A673 (cell line): ENCODE results near the gene TTC27.

ENCODE experiments used
- EZH2 ChIP-seq: fragments of 200-600 bp; sonication (generic); IDR thresholded peaks from 2 replicates; pipeline ENCODE4 v1.6.1; 2017; ENCODE audit warnings: borderline replicate concordance, low read depth, mild to moderate bottlenecking, mixed read lengths, antibody characterized with exemption, low read length; ENCODE audit not compliant: poor library complexity, severe bottlenecking
- TF ChIP-seq, protein P1 (sequence below): fragments of 300-800, 200-600 bp; sonication (generic); conservative IDR thresholded peaks from 2 replicates; pipeline ENCODE4 v1.5.1; 2017; ENCODE audit warnings: low read depth, mild to moderate bottlenecking, antibody characterized with exemption, low read length, moderate library complexity, mixed read lengths

DNA sequence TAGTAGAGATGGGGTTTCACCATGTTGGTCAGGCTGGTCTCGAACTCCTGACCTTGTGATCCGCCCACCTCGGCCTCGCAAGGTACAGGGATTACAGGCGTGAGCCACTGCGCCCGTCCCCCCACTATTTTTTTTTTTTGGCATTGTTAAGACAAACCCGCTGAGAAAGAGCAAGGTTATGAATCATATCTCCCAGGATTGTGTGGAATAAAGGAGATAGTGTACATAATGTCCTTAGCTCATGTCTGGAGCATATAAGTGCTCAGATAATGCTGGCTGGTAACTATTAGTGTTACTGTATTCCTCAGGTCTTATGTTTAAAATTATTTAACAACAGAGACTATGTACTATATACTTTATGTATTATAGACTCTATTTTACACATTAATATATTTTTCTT is 36.0 kb downstream of the TTC27 start:
- TF ChIP-seq, protein P1, sequence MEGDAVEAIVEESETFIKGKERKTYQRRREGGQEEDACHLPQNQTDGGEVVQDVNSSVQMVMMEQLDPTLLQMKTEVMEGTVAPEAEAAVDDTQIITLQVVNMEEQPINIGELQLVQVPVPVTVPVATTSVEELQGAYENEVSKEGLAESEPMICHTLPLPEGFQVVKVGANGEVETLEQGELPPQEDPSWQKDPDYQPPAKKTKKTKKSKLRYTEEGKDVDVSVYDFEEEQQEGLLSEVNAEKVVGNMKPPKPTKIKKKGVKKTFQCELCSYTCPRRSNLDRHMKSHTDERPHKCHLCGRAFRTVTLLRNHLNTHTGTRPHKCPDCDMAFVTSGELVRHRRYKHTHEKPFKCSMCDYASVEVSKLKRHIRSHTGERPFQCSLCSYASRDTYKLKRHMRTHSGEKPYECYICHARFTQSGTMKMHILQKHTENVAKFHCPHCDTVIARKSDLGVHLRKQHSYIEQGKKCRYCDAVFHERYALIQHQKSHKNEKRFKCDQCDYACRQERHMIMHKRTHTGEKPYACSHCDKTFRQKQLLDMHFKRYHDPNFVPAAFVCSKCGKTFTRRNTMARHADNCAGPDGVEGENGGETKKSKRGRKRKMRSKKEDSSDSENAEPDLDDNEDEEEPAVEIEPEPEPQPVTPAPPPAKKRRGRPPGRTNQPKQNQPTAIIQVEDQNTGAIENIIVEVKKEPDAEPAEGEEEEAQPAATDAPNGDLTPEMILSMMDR, result no peak
- no peak for TF ChIP-seq EZH2
